ENCODE results near the gene CEP295NL. TPM values are rescaled to one million over a fixed set of nuclear protein-coding genes. Genes with fewer than 3 reads are reported as not detected.
"Not testable (repeated sequence)": the region's sequence is repeated elsewhere in the genome, so short reads cannot be mapped to it uniquely, and the experiment has no call there.

CEP295NL gene
- polyA plus RNA-seq, 6 donors from 2014 or later: 1.3 to 2.9 (median 1.6) TPM; not detected in 1

DNA sequence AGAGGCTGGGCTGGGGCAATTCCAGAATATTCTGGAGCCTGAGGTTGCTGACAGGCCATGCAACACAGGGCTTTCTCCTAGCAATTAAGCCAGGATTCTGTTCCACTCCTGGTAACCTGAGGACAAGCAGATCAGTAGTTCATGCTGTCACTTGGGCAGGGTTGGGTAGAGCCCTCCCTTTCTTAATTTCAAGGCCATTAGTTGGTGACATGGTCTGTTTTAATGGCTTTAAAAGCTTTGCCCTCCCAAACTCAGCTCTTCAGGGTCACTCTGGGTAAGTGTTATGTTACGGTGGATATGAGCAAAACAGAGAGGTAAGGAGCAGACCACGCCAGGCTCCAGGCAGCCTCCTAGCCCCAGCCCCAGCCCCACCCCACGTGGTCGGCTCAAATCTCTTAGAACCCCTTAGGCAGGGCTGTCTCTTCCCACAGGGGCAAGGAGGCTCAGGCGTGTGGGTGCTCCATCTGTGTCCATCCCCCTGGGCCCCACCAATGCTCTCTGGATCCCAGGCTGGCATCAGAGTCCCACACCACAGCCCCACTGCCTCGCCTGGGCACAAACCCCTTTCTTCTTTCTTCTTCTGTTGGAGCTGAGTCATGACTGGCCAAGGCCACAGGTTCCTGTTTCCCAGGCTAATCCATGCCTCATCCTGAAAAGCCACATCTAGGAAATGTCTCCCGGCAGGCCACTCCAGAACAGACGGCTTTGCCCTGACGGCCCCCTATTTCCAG, 27.5 kb downstream of the CEP295NL start:
- ATAC-seq (ENCODE audit: low read depth in 2 of 2): no peak
- H3K4me3 Mint-ChIP-seq: no peak overlapping the region
- H3K27me3 Mint-ChIP-seq: peaks cover 0 to 9% (median 0%) of the 10 kb centered on the region in 3 donors
- H3K9me3 Mint-ChIP-seq: no peaks in the 10 kb centered on the region
- H3K36me3 Mint-ChIP-seq: no peaks in the 10 kb centered on the region
- DNase-seq: no peak
- H3K27ac Mint-ChIP-seq: peak overlapping the region in 2 of 6 donors; percentile 12 to 50
- H3K4me1 Mint-ChIP-seq: peaks cover 20 to 39% (median 27%) of the 10 kb centered on the region in 3 donors

- no peak for ATAC-seq (ENCODE audit: low read depth in 2 of 2)
- Mint-ChIP-seq H3K36me3 (peaks cover 5 to 7% of the 10 kb centered on the region in 2 donors), H3K4me3 (no peak overlapping the region), H3K9me3 (no peaks in the 10 kb centered on the region), H3K4me1 (peaks cover 4 to 23% (median 16%) of the 10 kb centered on the region in 3 donors), H3K27ac (peak overlapping the region in 1 of 6 donors; percentile 39), H3K27me3 (peaks cover 0 to 9% (median 0%) of the 10 kb centered on the region in 3 donors)
- no peak for DNase-seq
These were observed 29.3 kb downstream of the CEP295NL start for GRCh38 chr17:78873519-78874340.

GRCh38 chr17:78872486-78872885, 30.5 kb downstream of the CEP295NL start:
- Mint-ChIP-seq H3K27me3 (peaks cover 0 to 9% (median 0%) of the 10 kb centered on the region in 3 donors), H3K4me1 (peaks cover 4 to 17% (median 11%) of the 10 kb centered on the region in 3 donors), H3K4me3 (no peak overlapping the region), H3K36me3 (peaks cover 5 to 7% of the 10 kb centered on the region in 2 donors), H3K27ac (peak overlapping the region in 1 of 6 donors; percentile 12), H3K9me3 (no peaks in the 10 kb centered on the region)
- ATAC-seq (ENCODE audit: low read depth in 2 of 2) (no peak), DNase-seq (no peak)

DNA sequence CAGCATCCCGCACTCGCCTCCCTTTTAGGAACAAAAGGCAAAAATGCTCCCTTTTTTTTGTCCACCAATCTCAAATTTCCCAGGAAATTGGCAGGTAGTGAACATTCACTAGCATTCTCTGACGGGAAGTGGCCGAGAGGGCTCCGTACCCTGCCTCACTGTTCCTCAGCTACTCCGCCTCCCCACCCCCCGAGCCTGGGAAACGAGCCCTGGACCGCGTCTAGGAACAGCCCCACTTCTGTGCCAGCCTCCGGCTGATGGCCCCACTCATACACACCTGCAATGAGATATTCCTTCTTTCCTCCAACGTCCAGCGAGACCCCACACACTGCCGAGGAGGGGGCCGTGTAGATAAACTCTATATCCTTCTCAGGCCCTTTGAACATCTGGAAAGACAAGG, 32.4 kb downstream of the CEP295NL start:
- DNase-seq (no peak), ATAC-seq (ENCODE audit: low read depth in 2 of 2) (no peak)
- H3K4me1 Mint-ChIP-seq: peaks cover 0 to 10% (median 0%) of the 10 kb centered on the region in 3 donors
- H3K4me3 Mint-ChIP-seq: no peak overlapping the region
- H3K27ac Mint-ChIP-seq: peak overlapping the region in 1 of 6 donors; percentile 75
- no peaks in the 10 kb centered on the region for H3K9me3 Mint-ChIP-seq
- H3K36me3 Mint-ChIP-seq: peaks cover 5 to 7% of the 10 kb centered on the region in 2 donors
- no peaks in the 10 kb centered on the region for H3K27me3 Mint-ChIP-seq

- Mint-ChIP-seq H3K4me1 (no peaks in the 10 kb centered on the region), H3K27me3 (no peaks in the 10 kb centered on the region), H3K36me3 (peaks cover 5 to 7% of the 10 kb centered on the region in 2 donors), H3K27ac (no peak overlapping the region), H3K4me3 (peak overlapping the region in 1 of 8 donors; percentile 69), H3K9me3 (no peaks in the 10 kb centered on the region)
- DNase-seq (no peak), ATAC-seq (ENCODE audit: low read depth in 2 of 2) (no peak)
These were observed 34.6 kb downstream of the CEP295NL start for GRCh38 chr17:78868391-78868790.

- not testable (repeated sequence) for H3K4me3 Mint-ChIP-seq; H3K36me3 Mint-ChIP-seq; ATAC-seq (ENCODE audit: low read depth in 2 of 2); DNase-seq; H3K27me3 Mint-ChIP-seq; H3K4me1 Mint-ChIP-seq; H3K9me3 Mint-ChIP-seq
- H3K27ac Mint-ChIP-seq: peak overlapping the region in 1 of 6 donors; percentile 78
These were observed 36.0 kb downstream of the CEP295NL start for GRCh38 chr17:78867046-78867445.

DNA sequence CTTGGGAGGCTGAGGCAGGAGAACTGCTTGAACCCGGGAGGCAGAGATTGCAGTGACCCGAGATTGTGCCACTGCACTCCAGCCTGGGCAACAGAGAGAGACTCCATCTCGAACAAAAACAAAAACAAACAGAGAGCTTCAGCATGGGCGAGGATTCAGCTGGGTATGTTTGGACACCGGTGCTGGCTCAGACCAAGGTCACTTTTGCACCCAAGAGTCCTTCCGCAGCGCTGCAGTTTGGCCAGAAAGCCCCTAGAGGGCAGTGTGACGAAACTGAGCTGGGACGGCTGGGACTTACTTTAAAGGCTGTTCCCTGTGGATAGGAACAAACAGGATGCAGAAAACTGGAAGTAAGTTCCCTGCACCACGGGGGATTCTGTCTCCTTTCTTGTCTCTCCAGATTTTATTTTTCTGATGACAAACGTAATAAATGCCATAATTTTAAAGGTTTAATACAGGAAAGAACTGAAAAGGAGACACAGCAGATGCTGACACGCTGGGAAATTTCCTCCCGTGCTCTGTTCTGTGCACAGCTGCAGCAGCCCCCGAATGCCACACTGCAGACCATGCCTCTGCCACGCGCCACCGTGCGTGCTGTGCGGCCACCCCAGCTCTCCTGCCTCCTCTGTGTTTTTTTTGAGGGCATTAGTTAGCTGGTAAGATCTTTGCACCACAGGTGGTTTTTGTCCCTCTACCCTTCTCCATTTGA, 37.2 kb downstream of the CEP295NL start:
- no peaks in the 10 kb centered on the region for H3K27me3 Mint-ChIP-seq
- H3K4me1 Mint-ChIP-seq: no peaks in the 10 kb centered on the region
- H3K4me3 Mint-ChIP-seq: no peak overlapping the region
- H3K9me3 Mint-ChIP-seq: no peaks in the 10 kb centered on the region
- peak overlapping the region in 1 of 6 donors; percentile 39 for H3K27ac Mint-ChIP-seq
- ATAC-seq (ENCODE audit: low read depth in 2 of 2) (peak; percentile 55 to 61), DNase-seq (peak; percentile 57)
- H3K36me3 Mint-ChIP-seq: peaks cover 5 to 7% of the 10 kb centered on the region in 2 donors

DNA sequence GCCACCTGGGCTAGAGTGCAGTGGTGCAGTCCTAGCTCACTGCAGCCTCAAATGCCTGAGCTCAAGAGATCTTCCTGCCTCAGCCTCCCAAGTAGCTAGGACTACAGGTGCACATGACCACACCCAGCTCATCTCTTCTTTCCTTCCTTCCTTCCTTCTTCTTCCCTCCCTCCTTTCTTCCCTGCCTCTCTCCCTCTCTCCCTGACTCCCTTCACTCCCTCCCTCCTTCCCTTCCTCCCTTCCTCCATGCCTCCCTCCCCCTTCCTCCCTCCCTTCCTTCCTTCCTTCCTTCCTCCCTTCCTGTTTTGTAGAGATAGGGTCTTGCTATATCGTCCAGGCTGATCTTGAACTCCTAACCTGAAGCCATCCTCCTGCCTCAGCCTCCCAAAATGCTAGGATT, 38.9 kb downstream of the CEP295NL start:
- Mint-ChIP-seq H3K9me3 (no peaks in the 10 kb centered on the region), H3K4me3 (no peak overlapping the region)

GRCh38 chr17:78862073-78863023, 40.7 kb downstream of the CEP295NL start:
- Mint-ChIP-seq H3K27ac (peak overlapping the region in 1 of 6 donors; percentile 80), H3K4me3 (peak overlapping the region in 1 of 8 donors; percentile 52), H3K36me3 (no peaks in the 10 kb centered on the region), H3K4me1 (no peaks in the 10 kb centered on the region), H3K9me3 (no peaks in the 10 kb centered on the region), H3K27me3 (no peaks in the 10 kb centered on the region)
- ATAC-seq (ENCODE audit: low read depth in 2 of 2): no peak
- no peak for DNase-seq

More for the DNA sequence above, 38.9 kb downstream of the CEP295NL start:
- no peak for DNase-seq
- H3K4me1 Mint-ChIP-seq: no peaks in the 10 kb centered on the region
- H3K27ac Mint-ChIP-seq: peak overlapping the region in 1 of 6 donors; percentile 56
- no peaks in the 10 kb centered on the region for H3K27me3 Mint-ChIP-seq
- no peaks in the 10 kb centered on the region for H3K36me3 Mint-ChIP-seq
- no peak for ATAC-seq (ENCODE audit: low read depth in 2 of 2)

DNA sequence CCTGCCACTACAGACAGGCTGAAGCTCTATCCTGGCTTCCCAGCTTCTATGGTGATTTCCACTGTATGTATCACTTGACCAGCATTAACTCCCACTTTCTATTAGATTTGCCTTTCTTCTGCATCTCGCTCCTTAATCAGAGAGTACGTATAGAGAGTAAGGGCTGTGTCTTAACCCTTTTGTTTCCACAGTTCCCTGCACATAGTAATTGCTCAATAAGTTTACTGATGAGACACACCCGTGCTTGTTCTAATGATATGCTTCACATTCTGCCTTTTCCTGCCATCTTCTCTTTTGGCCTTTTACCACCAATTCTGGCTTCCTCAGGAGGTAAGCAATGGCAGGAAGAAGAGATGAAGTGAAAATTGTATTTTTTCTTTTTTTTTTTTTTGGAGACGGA, 41.8 kb downstream of the CEP295NL start:
- Mint-ChIP-seq H3K4me3 (no peak overlapping the region), H3K9me3 (no peaks in the 10 kb centered on the region), H3K27me3 (no peaks in the 10 kb centered on the region), H3K36me3 (no peaks in the 10 kb centered on the region), H3K4me1 (no peaks in the 10 kb centered on the region), H3K27ac (no peak overlapping the region)
- no peak for ATAC-seq (ENCODE audit: low read depth in 2 of 2)
- no peak for DNase-seq

GRCh38 chr17:78859051-78859450, 44.0 kb downstream of the CEP295NL start:
- Mint-ChIP-seq H3K4me1 (no peaks in the 10 kb centered on the region), H3K4me3 (no peak overlapping the region), H3K27ac (peak overlapping the region in 2 of 6 donors; percentile 21 to 62), H3K9me3 (no peaks in the 10 kb centered on the region), H3K36me3 (no peaks in the 10 kb centered on the region), H3K27me3 (no peaks in the 10 kb centered on the region)
- DNase-seq: no peak
- ATAC-seq (ENCODE audit: low read depth in 2 of 2): no peak

DNA sequence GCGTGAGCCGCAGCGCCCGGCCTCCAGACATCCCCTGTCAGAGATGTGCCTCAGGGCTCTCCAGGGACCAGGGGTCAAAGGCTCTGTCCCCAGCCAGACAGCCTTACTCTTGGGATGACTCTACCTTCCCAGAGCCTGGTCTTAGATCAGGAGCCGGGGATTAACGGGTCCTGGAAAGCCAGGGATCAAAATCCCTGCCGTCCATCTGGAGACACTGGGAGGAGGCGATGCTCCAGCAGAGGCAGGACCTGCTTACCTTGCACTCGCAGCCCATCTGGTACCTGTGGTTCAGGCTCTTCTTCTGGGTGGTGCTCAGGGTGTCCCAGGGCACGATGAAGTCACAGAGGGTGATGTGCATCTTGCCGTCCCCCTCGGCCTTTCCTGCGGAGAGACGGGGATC, 45.7 kb downstream of the CEP295NL start:
- H3K9me3 Mint-ChIP-seq: no peaks in the 10 kb centered on the region
- ATAC-seq (ENCODE audit: low read depth in 2 of 2) (no peak), DNase-seq (no peak)
- H3K27ac Mint-ChIP-seq: no peak overlapping the region
- H3K4me3 Mint-ChIP-seq: peak overlapping the region in 1 of 8 donors; percentile 12
- H3K27me3 Mint-ChIP-seq: no peaks in the 10 kb centered on the region
- H3K36me3 Mint-ChIP-seq: no peaks in the 10 kb centered on the region
- no peaks in the 10 kb centered on the region for H3K4me1 Mint-ChIP-seq
